C4-2B (cell line): ENCODE data around the gene SPATA31C2.
"Not testable (repeated sequence)": the region's sequence is repeated elsewhere in the genome, so short reads cannot be mapped to it uniquely, and the experiment has no call there.

Experiments
- H3K27ac ChIP-seq: fragments of 450-650 bp; 2 replicates; pipeline ENCODE4 v1.5.1; 2017
- CTCF ChIP-seq: fragments of 450-650 bp; conservative IDR thresholded peaks from 2 replicates; pipeline ENCODE4 v1.5.1; 2017; ENCODE audit warnings: mild to moderate bottlenecking
- ZFX ChIP-seq: fragments of 450-650 bp; IDR thresholded peaks from 2 replicates; pipeline ENCODE4 v1.6.1; 2017

SPATA31C2 gene

DNA sequence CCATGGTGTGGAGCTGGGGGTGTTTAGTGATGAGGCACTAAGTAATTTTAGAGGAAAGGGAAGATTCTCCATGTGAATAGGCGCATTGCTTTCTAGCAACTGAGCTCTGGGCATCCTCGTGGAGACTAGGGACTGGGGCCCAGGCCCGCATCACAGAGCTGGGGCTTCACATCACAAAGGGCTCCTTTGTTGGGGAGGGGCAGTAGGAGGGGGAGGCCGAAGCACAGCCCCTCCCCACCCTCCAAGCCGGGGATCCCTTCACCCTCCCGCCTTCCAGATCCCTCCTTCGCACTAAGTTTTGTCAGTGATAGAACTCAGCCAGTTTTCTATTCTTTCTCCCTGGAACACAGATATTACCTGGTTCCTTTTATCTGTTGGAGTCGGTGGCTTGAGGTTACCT is at the start of gene SPATA31C2:
TSS of gene SPATA31C2 (minus strand) at position 101 of the 400 bp plus-strand sequence. CDS start at position 72, 29 bp downstream.
- not testable (repeated sequence) for H3K27ac ChIP-seq

DNA sequence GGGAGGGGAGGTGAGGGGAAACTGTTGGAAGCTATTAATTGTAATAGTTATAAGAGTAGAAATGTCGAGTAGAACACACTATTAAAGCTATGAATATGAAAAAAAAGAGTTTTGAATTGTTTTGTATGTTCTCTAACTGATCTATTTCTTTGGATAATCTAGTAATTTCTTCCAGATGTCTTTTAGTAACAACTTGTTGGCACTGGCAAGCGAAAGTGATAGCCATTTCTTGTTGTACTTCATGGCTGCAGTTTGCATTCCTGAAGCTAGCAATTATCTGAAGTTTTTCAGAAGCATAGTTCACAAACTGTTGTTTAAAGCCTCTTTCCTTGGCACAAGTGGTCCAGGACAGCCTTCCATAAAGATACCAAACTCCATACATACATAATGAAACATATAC is 49.4 kb upstream of the SPATA31C2 start:
- no peak overlapping the region for H3K27ac ChIP-seq
- no peak for TF ChIP-seq CTCF
- no peak for TF ChIP-seq ZFX

DNA sequence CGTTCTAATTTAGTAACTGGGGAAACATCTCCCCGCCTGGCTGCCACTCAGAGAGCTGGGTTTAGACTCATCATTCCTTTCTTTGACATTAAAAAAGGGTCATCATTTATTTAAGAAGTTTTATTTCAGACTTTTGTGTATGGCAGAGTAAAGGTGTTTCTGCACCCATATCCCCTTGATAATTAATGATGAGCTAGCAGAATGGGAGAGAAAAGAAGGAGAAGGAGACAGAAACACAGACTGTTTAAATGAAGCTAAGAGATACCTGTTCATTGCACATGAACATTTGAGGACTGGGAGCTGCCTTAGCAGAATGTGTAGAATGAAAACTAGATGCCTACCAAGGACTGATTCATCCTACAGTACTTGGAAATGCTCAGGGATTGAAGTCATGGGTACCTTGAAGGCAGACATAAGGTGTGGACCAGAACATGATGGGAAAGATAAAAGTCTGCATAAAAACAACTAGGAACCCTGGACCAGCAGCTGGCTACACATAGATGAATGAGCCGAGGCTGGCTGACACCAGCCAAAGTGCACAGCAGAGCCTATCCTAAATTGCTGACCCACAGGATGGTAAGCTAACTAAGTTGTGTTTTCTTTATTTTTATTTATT is 48.3 kb upstream of the SPATA31C2 start:
- no peak for TF ChIP-seq ZFX
- H3K27ac ChIP-seq, result no peak overlapping the region

GRCh38 chr9:88184976-88185375 is 46.7 kb upstream of the SPATA31C2 start:
- TF ChIP-seq ZFX (no peak), CTCF (no peak)

GRCh38 chr9:88183798-88184495 is 45.7 kb upstream of the SPATA31C2 start:
- no peak for TF ChIP-seq CTCF
- no peak overlapping the region for H3K27ac ChIP-seq

More at GRCh38 chr9:88184976-88185375, 46.7 kb upstream of the SPATA31C2 start:
- no peak overlapping the region for H3K27ac ChIP-seq

DNA sequence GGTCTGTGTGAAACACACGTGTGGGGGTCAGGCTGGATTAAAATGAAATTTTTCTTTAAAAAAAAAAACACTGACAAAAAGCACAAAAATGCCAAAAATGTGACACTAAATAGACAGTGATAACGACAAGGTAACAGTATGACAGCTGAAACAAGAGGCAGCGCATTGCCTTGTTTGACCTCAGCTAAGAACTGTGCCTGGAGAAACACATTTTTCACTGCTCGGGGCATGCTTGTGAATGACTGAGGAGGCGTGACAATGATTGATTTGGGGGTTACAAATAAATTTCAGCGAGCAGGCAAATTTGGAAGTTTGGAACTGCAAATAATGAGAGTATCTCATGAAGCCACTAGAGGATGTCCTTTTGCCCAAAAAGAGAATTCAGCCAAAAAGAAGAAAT is 44.2 kb upstream of the SPATA31C2 start:
- TF ChIP-seq ZFX (no peak), CTCF (no peak)

DNA sequence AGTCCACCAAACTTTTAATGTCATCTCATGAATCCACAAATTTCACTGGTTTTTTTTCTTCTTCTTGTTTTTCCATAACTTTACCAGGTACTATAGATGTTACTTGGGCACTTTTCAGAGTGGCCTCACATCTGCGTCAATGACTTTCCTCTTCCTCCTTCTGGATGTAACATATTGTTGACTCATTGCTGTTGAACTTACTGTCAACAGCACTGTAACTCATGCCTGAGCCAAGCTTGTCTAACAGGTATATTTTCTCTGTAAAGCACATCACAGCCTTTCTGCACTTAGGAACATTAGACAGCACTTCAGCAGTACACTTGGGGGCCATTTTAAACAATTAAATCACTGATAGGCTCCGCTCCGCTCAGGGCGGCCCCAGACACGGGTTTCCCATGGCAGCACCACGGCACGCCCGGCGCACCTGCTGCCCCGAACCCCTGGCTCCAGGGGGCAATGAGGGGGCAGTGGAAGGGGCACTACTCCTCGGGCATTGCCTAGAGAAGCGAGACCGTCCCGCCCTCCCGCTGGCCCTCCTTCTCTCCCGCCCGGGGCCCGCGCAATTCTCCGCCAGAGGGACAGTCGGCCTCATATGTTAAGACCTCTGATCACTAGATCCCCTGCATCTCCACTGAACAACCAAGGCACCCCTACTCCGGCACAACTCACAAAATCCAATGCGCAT is 41.9 kb upstream of the SPATA31C2 start:
- no peak for TF ChIP-seq ZFX
- TF ChIP-seq CTCF, result no peak

More for the DNA sequence above, 44.2 kb upstream of the SPATA31C2 start:
- H3K27ac ChIP-seq, result no peak overlapping the region

DNA sequence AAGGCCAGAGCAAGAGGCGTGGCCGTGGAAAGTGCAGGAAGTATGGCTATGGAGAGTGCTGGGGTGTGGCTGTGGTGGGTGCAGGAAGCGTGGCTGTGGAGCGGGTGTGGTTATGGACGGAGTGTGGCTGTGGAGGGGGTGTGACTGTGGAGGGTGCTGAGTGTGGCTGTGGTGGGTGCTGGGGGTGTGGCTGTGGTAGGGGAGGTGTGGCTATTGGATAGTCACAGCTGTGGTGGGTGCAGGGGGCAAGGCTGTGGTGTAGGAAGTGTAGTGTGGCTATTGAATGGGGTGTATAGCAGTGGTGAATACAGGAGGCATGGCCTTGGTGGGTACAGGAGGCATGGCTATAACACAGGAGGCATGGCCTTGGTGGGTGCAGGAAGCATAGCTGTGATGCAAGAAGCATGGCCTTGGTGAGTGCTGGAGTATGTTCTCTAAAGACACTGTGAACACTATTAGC is 40.8 kb upstream of the SPATA31C2 start:
- H3K27ac ChIP-seq, result no peak overlapping the region
- TF ChIP-seq ZFX (no peak), CTCF (no peak)

More for the DNA sequence above, 41.9 kb upstream of the SPATA31C2 start:
- H3K27ac ChIP-seq, result no peak overlapping the region
